ENCODE results near the gene PKD1. TPM values are rescaled to one million over a fixed set of nuclear protein-coding genes. Genes with fewer than 3 reads are reported as not detected.

The PKD1 gene
- total and polyA plus RNA-seq, 2 of the 13 experiments (the other 11 are each of a cell fraction or from before 2014, with no cell fraction given) = 22.1 to 23.0 TPM

DNA sequence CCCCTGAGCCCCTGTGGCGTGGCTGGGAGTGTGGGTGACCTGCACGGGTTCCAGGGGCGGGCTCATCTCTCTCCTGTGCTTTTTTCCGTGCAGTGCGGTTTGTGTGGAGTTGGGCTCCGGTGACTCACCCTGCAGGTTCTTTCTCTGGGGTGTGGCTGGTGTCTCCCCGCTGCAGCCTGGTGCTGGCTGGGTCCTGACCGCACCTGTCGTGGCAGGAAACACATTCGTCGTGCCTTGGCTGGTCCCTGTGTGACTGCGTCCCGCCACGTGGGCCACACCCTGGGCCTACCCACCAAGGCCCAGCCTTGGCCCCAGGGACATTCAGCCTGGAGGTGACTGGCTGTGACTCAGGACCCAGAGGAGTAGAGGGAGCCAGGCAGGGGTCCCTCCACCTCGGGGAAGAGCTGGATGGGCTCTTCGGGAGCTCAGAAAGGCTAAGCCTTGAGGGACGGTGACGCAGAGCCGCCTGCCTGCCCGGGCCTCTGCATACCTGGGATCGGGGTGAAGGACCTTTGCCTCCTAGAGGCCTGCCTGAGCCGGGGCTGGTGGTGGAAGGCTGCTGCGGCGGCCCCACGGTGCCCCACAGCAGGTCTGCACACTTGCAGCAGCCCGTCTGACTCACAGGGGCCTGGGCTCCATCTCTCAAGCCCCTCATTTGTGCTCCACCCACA lies 27.6 kb upstream of the PKD1 start (continued):
- TF ChIP-seq, protein P1, sequence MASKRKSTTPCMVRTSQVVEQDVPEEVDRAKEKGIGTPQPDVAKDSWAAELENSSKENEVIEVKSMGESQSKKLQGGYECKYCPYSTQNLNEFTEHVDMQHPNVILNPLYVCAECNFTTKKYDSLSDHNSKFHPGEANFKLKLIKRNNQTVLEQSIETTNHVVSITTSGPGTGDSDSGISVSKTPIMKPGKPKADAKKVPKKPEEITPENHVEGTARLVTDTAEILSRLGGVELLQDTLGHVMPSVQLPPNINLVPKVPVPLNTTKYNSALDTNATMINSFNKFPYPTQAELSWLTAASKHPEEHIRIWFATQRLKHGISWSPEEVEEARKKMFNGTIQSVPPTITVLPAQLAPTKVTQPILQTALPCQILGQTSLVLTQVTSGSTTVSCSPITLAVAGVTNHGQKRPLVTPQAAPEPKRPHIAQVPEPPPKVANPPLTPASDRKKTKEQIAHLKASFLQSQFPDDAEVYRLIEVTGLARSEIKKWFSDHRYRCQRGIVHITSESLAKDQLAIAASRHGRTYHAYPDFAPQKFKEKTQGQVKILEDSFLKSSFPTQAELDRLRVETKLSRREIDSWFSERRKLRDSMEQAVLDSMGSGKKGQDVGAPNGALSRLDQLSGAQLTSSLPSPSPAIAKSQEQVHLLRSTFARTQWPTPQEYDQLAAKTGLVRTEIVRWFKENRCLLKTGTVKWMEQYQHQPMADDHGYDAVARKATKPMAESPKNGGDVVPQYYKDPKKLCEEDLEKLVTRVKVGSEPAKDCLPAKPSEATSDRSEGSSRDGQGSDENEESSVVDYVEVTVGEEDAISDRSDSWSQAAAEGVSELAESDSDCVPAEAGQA (IDR thresholded peaks at IDR 0.05; ENCODE audit: low read depth) = peak; percentile 54; the same call in 1 of the 2 replicates
- TF ChIP-seq, protein P1 (CRISPR knock-in tag; IDR thresholded peaks at IDR 0.05; ENCODE audit: borderline replicate concordance) = no peak
- TF ChIP-seq BCL6 (CRISPR knock-in tag; IDR thresholded peaks at IDR 0.05) (no peak; the same call in 1 of the 2 replicates), SRSF9 (IDR thresholded peaks at IDR 0.05; ENCODE audit: borderline replicate concordance, insufficient read depth, low read depth, low read length, poor library complexity, severe bottlenecking) (no peak), ZNF776 (CRISPR knock-in tag; IDR thresholded peaks at IDR 0.05) (no peak), KLF12 (CRISPR knock-in tag; IDR thresholded peaks at IDR 0.05; ENCODE audit: borderline replicate concordance) (peak; percentile 13; the same call in 1 of the 2 replicates), EED (CRISPR knock-in tag; IDR thresholded peaks at IDR 0.05) (peak; percentile 20; the same call in 1 of the 2 replicates), NONO (IDR thresholded peaks at IDR 0.05) (no peak), NONO (CRISPR knock-in tag; conservative IDR thresholded peaks at IDR 0.05) (peak; percentile 32; the same call in 1 of the 2 replicates), GZF1 (CRISPR knock-in tag; IDR thresholded peaks at IDR 0.05) (no peak), ZMYM3 (CRISPR knock-in tag; IDR thresholded peaks at IDR 0.05) (no peak), ZNF12 (CRISPR knock-in tag; IDR thresholded peaks at IDR 0.05) (peak; percentile 76), ZNF138 (CRISPR knock-in tag; IDR thresholded peaks at IDR 0.05; ENCODE audit: low read depth) (no peak)
- TF ChIP-seq, protein P2, sequence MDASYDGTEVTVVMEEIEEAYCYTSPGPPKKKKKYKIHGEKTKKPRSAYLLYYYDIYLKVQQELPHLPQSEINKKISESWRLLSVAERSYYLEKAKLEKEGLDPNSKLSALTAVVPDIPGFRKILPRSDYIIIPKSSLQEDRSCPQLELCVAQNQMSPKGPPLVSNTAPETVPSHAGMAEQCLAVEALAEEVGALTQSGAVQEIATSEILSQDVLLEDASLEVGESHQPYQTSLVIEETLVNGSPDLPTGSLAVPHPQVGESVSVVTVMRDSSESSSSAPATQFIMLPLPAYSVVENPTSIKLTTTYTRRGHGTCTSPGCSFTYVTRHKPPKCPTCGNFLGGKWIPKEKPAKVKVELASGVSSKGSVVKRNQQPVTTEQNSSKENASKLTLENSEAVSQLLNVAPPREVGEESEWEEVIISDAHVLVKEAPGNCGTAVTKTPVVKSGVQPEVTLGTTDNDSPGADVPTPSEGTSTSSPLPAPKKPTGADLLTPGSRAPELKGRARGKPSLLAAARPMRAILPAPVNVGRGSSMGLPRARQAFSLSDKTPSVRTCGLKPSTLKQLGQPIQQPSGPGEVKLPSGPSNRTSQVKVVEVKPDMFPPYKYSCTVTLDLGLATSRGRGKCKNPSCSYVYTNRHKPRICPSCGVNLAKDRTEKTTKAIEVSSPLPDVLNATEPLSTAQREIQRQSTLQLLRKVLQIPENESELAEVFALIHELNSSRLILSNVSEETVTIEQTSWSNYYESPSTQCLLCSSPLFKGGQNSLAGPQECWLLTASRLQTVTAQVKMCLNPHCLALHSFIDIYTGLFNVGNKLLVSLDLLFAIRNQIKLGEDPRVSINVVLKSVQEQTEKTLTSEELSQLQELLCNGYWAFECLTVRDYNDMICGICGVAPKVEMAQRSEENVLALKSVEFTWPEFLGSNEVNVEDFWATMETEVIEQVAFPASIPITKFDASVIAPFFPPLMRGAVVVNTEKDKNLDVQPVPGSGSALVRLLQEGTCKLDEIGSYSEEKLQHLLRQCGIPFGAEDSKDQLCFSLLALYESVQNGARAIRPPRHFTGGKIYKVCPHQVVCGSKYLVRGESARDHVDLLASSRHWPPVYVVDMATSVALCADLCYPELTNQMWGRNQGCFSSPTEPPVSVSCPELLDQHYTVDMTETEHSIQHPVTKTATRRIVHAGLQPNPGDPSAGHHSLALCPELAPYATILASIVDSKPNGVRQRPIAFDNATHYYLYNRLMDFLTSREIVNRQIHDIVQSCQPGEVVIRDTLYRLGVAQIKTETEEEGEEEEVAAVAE (CRISPR knock-in tag; IDR thresholded peaks at IDR 0.05; ENCODE audit: borderline replicate concordance) = 0 out of 2 replicates have a peak, but pooled peaks have one; percentile 41
- TF ChIP-seq, protein P3, sequence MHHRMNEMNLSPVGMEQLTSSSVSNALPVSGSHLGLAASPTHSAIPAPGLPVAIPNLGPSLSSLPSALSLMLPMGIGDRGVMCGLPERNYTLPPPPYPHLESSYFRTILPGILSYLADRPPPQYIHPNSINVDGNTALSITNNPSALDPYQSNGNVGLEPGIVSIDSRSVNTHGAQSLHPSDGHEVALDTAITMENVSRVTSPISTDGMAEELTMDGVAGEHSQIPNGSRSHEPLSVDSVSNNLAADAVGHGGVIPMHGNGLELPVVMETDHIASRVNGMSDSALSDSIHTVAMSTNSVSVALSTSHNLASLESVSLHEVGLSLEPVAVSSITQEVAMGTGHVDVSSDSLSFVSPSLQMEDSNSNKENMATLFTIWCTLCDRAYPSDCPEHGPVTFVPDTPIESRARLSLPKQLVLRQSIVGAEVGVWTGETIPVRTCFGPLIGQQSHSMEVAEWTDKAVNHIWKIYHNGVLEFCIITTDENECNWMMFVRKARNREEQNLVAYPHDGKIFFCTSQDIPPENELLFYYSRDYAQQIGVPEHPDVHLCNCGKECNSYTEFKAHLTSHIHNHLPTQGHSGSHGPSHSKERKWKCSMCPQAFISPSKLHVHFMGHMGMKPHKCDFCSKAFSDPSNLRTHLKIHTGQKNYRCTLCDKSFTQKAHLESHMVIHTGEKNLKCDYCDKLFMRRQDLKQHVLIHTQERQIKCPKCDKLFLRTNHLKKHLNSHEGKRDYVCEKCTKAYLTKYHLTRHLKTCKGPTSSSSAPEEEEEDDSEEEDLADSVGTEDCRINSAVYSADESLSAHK (CRISPR knock-in tag; IDR thresholded peaks at IDR 0.05; ENCODE audit: borderline replicate concordance) = no peak
- TF ChIP-seq, protein P4, sequence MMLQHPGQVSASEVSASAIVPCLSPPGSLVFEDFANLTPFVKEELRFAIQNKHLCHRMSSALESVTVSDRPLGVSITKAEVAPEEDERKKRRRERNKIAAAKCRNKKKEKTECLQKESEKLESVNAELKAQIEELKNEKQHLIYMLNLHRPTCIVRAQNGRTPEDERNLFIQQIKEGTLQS (CRISPR knock-in tag; IDR thresholded peaks at IDR 0.05) = peak; percentile 41; the same call in 1 of the 2 replicates
